Activated T-helper 1 cell treated with anti-CD3 and anti-CD28 coated beads, Interleukin-12 subunit alpha, Interleukin-12 subunit beta, Interleukin-2, Interleukin-4 antibody, amounts not matched to agents 30 ng/mL and 10 ng/mL and 1 ng/mL, durations not matched to agents 14 hours and 24 hours and 36 hours (primary cell): ENCODE data around the gene BMX. TPM values are rescaled to one million over a fixed set of nuclear protein-coding genes. Genes with fewer than 3 reads are reported as not detected.
A peak's percentile ranks its signal among the peaks of the same experiment; 100 is the strongest.

Experiments used
- DNase-seq: peaks from one replicate; pipeline ENCODE4 v3.0.0; 2021; ENCODE audit warnings: low spot score
- H3K27ac Mint-ChIP-seq: one replicate; pipeline ENCODE4 v1.8.0; 2021; ENCODE audit warnings: mild to moderate bottlenecking, mixed read lengths
- H3K27me3 Mint-ChIP-seq: one replicate; pipeline ENCODE4 v1.8.0; 2022; ENCODE audit warnings: mild to moderate bottlenecking, moderate library complexity, mixed read lengths; ENCODE audit not compliant: insufficient read depth
- H3K36me3 Mint-ChIP-seq: one replicate; pipeline ENCODE4 v1.8.0; 2021; ENCODE audit warnings: low read depth, mixed read lengths
- H3K4me1 Mint-ChIP-seq: one replicate; pipeline ENCODE4 v1.8.0; 2021; ENCODE audit warnings: low read depth, mixed read lengths
- H3K4me3 Mint-ChIP-seq: one replicate; pipeline ENCODE4 v1.8.0; 2021; ENCODE audit warnings: mild to moderate bottlenecking, moderate library complexity, mixed read lengths
- H3K9me3 Mint-ChIP-seq: one replicate; pipeline ENCODE4 v1.8.0; 2021; ENCODE audit warnings: mixed read lengths
- intact Hi-C: fragments of 100-400 bp; cut with micrococcal nuclease; formaldehyde crosslinking; loops from one replicate; pipeline ENCODE4 v1.15.1; 2024
- total RNA-seq: library from RNA; stranded (reverse); gene quantifications from 2 replicates; pipeline ENCODE4 v1.2.3, GENCODE V29; 2022

The BMX gene
- total RNA-seq, 1 donor from 2014 or later: not detected

DNA sequence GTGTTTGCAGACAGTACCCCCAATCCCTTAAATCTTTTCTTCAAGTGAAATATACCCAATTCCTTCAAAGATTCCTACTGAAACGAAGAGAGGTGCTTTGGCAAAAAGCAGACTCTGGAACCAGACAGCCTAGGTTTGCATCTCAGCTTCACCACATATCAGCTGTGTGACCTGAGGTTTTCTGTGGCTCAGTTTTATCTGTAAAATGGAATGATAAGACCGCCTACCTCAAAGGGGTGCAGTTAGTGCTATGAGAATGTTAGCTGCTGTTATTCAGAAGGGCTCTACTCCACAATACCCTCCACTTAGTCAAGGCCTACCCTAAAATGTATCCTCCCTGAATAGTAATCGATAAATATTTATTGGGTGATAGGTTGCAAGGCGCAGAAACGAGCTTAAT lies 8.1 kb upstream of the BMX start:
- intact Hi-C loops: loop anchor here (2.0 to 10.0 kb wide), 3 partner anchors 152 to 242 kb away; partner anchors contain the start of genes CA5B and PIGA

DNA sequence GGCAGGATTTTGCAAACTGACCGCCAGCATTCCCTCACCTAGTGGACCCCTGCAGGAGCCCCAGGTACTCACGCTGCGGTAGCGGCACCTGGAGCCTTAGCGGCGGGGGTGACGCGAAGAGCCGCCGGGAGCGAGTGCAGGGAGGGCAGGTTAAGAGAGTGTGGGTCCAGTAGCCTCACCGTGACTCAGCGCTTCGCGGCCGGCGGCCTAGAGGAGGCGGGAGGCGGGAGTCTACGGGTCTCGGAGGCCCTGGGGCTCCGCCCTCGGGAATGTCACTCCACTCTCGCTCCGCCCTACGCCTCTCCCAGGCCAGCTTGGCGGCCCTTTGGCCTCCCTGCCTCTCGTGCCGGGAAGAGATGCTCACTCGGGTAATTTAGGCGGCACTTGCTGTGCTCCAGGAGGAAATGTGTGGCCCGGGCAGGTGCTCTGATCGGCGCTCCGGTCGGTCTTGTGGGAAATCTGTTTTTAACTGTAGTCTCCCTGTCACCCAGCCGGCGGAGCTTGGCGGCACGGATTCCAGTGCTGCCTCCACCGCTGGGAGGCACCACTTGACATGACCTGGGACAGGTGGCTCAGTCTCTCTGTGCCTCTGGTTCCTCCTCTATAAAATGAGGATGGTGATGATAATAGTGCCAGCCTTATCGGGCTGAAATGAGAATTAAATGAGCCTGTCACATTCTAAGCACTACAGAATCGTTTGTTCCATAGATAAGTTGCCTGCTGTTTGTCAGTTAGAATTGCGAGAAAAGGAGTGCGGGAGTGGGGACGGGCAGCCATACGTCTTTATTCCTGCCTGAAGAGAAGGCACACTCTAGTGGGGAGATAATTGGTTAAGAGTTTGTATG lies 7.3 kb upstream of the BMX start, which contains the start of gene PIR:
TSS of gene PIR (minus strand) at position 216 of the 845 bp plus-strand sequence. CDS start 2,076 bp downstream, outside the sequence.
- H3K9me3 Mint-ChIP-seq: no peaks in the 10 kb centered on the region
- peaks cover 21% of the 10 kb centered on the region for H3K4me1 Mint-ChIP-seq
- DNase-seq: peak; percentile 54
- intact Hi-C loops: loop anchor here (1.0 to 10.0 kb wide), 5 partner anchors 22 to 241 kb away; partner anchors contain the start of genes CA5B and PIGA
- peaks cover 6% of the 10 kb centered on the region for H3K27me3 Mint-ChIP-seq
- H3K27ac Mint-ChIP-seq: peak within 1 kb of the TSS; percentile 65
- peak within 1 kb of the TSS; percentile 86 for H3K4me3 Mint-ChIP-seq
- peaks cover 2% of the 10 kb centered on the region for H3K36me3 Mint-ChIP-seq

More for the DNA sequence above, 8.1 kb upstream of the BMX start:
- Mint-ChIP-seq H3K4me1 (peaks cover 21% of the 10 kb centered on the region), H3K4me3 (peak overlapping the region; percentile 86), H3K27ac (peak overlapping the region; percentile 65), H3K27me3 (no peaks in the 10 kb centered on the region), H3K36me3 (peaks cover 2% of the 10 kb centered on the region), H3K9me3 (no peaks in the 10 kb centered on the region)
- no peak for DNase-seq

DNA sequence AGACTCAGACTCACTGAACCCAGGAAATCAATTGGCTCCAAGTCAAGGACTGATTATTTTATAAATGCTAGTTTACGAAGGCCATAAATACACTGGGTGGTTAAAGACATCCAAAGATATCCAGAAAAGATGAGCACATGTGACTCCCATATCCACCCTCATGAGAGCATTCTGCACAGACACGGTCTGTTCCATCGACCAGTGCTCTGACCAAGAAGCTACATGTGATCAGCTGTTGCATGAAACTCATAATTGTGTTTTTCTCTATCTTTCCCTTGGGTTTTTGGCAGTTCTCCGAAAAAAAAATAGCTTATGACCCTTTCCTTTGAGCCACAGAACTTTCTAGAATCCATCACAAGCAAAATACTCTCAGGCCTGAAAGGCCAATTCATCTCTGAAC lies 4.8 kb upstream of the BMX start:
- Mint-ChIP-seq H3K36me3 (peaks cover 2% of the 10 kb centered on the region), H3K27ac (no peak overlapping the region), H3K4me1 (peaks cover 21% of the 10 kb centered on the region), H3K4me3 (no peak overlapping the region), H3K27me3 (peaks cover 12% of the 10 kb centered on the region), H3K9me3 (no peaks in the 10 kb centered on the region)
- DNase-seq: no peak
- intact Hi-C loops: loop anchor here (10.0 kb wide), 2 partner anchors 149 to 239 kb away; partner anchors contain the start of gene CA5B

DNA sequence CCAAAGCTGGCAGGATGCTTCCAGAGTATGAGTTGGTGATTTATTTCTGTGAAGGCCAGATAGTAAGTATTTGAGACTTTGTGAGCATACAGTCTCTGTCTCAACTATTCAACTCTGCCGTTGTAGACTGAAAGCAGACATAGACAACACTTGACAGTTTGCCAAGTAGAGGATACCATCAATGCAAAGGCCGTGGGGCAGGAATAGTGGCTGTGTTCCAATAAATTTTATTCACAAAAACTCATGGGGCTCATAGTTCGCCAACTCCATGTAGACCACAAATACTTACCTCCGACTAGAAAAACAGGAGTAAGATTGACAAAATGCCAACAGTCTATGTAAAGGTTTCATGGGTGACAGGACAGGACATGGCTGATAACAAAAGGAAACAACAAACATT lies 3.8 kb upstream of the BMX start:
- H3K4me1 Mint-ChIP-seq: peaks cover 21% of the 10 kb centered on the region
- no peak for DNase-seq
- no peaks in the 10 kb centered on the region for H3K36me3 Mint-ChIP-seq
- H3K27ac Mint-ChIP-seq: no peak overlapping the region
- peaks cover 12% of the 10 kb centered on the region for H3K27me3 Mint-ChIP-seq
- H3K9me3 Mint-ChIP-seq: no peaks in the 10 kb centered on the region
- no peak overlapping the region for H3K4me3 Mint-ChIP-seq
- intact Hi-C loops: loop anchor here (1.0 to 10.0 kb wide), 3 partner anchors 68 to 238 kb away; partner anchors contain the start of gene CA5B

DNA sequence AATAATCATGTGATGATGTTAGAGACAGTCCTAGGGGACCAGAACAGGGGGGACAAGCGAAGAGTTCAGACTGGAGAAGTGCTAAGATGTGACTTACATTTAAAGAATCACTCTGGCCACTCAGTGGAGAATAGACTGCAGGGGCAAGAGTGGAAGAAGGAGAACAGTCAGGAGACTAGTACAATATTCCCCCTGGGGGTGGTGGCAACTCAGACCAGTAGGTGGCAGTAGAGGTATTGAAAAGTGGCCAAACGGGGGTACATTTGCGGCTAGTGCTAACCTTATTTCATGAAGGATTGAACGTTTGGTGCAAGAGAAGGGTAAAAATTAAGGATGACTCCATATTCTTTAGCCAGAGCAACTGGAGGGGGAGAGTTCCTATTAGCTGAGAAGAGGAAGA lies 2.7 kb upstream of the BMX start:
- peaks cover 11% of the 10 kb centered on the region for H3K4me1 Mint-ChIP-seq
- H3K27me3 Mint-ChIP-seq: peaks cover 15% of the 10 kb centered on the region
- H3K9me3 Mint-ChIP-seq: no peaks in the 10 kb centered on the region
- no peak overlapping the region for H3K4me3 Mint-ChIP-seq
- no peak overlapping the region for H3K27ac Mint-ChIP-seq
- peak; percentile 16 for DNase-seq
- H3K36me3 Mint-ChIP-seq: no peaks in the 10 kb centered on the region
- intact Hi-C loops: loop anchor here (1.0 to 10.0 kb wide), 4 partner anchors 67 to 1197 kb away; partner anchors contain the start of gene CA5B

DNA sequence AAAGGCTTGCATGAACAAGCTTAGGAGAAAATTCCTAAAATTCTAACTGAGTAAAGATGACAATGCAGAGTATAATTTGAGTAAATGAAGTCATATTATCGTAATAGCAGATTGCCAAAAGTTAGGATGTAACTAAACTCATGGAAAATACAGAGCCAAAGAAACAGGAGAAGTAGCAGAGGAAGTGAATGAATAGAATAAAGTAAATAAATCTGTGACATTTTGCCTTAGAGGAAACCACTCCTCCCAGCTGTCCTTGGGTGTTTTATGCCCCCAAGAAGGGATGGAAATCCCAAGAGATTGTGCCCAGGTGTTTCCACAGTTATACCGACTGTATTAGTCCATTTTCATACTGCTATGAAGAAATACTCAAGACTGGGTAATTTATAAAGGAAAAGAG lies 1.9 kb upstream of the BMX start:
- H3K4me3 Mint-ChIP-seq: no peak overlapping the region
- H3K27ac Mint-ChIP-seq: no peak overlapping the region
- no peaks in the 10 kb centered on the region for H3K9me3 Mint-ChIP-seq
- intact Hi-C loops: loop anchor here (2.0 to 10.0 kb wide), 3 partner anchors 146 to 1196 kb away; partner anchors contain the start of gene CA5B
- peaks cover 17% of the 10 kb centered on the region for H3K27me3 Mint-ChIP-seq
- H3K4me1 Mint-ChIP-seq: peaks cover 2% of the 10 kb centered on the region
- H3K36me3 Mint-ChIP-seq: no peaks in the 10 kb centered on the region
- no peak for DNase-seq

DNA sequence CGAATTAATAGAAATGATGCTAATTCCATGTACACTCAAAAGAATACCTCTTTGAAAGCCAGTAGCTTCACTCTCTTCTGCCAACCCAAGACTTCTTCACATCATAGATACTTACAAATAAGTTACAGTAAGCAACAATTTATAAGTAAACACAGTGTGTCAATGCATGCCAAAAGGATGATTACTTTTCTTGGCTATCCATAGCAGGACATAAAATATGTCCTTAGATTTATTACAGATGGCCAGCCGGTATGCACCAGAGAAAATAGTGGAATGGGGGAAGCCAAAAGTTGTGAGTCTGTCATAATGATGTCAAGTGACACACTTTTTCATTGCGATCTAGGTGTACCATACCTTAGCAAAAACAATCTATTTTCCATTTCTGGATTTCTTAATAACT lies 631 bp upstream of the BMX start:
- no peaks in the 10 kb centered on the region for H3K9me3 Mint-ChIP-seq
- H3K4me1 Mint-ChIP-seq: no peaks in the 10 kb centered on the region
- intact Hi-C loops: loop anchor here (2.0 to 10.0 kb wide), 3 partner anchors 145 to 1195 kb away; partner anchors contain the start of gene CA5B
- peaks cover 17% of the 10 kb centered on the region for H3K27me3 Mint-ChIP-seq
- no peak for DNase-seq
- H3K36me3 Mint-ChIP-seq: no peaks in the 10 kb centered on the region
- no peak overlapping the region for H3K4me3 Mint-ChIP-seq
- no peak overlapping the region for H3K27ac Mint-ChIP-seq

DNA sequence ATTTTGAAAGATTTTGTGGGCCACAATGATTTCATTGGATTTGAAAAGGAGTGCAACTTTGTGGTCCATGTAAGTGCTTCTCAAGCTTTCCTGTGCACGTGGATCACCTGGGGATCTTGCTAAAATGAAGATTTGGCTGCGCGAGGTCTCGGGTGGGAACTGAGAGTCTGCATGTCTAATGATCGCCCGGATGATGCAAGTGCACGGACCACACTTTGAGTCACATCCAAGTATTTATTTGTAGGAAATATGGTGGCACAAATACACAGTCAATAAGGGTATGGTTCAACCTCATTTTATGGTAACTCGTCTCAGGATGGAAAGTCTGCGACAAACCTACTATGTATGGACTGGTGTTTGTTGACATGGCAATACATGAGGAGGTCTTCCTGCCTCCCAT lies 899 bp downstream of the BMX start:
- H3K4me1 Mint-ChIP-seq: no peaks in the 10 kb centered on the region
- H3K9me3 Mint-ChIP-seq: no peaks in the 10 kb centered on the region
- H3K27me3 Mint-ChIP-seq: peaks cover 18% of the 10 kb centered on the region
- no peak for DNase-seq
- no peaks in the 10 kb centered on the region for H3K36me3 Mint-ChIP-seq
- no peak overlapping the region for H3K4me3 Mint-ChIP-seq
- intact Hi-C loops: no loop called here
- no peak overlapping the region for H3K27ac Mint-ChIP-seq

DNA sequence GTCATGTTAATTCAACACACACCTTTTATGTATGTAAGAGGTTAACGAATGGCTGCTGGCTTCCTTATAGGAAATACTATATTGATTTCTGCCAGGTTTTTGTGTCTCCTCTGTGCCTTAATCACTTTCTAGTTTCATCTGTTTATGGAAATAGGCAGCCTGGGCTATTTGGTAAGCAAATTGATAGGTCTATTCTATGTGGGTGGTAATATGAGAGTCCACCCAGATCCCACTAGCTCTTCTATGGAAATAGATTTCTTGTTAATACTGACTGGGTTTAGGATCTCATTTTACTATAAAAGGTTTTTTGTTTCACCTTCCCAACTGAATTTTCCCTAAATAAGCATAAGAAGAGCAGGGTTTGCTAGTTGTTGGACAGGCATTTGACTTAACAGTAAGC lies 4.1 kb downstream of the BMX start:
- intact Hi-C loops: no loop called here
- Mint-ChIP-seq H3K27ac (no peak overlapping the region), H3K36me3 (no peaks in the 10 kb centered on the region), H3K4me3 (no peak overlapping the region), H3K27me3 (peaks cover 10% of the 10 kb centered on the region), H3K9me3 (no peaks in the 10 kb centered on the region), H3K4me1 (no peaks in the 10 kb centered on the region)
- DNase-seq: no peak

DNA sequence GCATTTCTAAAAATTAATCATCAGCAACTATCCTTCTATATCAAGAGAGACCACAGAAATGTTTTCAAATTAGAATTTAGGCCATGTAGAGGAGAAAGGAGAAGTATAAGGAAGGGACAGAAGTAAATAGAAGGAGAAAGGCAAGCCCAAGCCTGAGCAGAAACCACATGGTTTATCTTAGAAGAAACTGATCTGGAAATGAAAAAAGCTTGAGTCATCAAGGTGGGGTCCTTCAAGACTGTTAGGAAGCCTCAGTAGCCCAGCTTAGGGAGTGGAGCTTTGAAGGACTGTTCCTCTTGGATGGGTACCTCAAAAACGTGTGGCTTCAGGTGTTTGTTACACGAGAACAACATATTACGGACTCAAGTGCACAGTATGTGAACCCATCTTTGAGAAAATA lies 4.5 kb downstream of the BMX start:
- Mint-ChIP-seq H3K36me3 (no peaks in the 10 kb centered on the region), H3K4me3 (no peak overlapping the region), H3K9me3 (no peaks in the 10 kb centered on the region), H3K4me1 (no peaks in the 10 kb centered on the region), H3K27ac (no peak overlapping the region), H3K27me3 (peaks cover 9% of the 10 kb centered on the region)
- intact Hi-C loops: no loop called here
- DNase-seq: no peak

DNA sequence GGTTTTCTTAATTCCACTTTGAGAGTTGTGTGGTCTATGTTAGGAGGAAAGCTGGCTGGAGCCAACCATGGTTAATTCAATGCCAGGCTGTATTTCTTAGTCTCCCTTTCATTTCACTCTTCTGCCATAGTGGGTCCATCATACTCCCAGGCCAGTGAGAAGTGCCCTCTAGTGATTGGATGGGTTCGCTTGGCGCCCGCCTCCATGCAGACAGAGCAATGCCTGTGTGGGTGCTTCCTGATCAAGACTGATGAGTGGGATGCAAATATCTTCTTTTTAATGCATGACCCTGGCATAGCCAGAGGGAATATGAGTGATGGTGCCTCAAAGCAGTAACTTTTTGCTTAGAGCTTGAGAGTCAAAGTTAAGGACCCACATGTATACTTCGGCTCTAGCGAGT lies 6.4 kb downstream of the BMX start:
- H3K4me1 Mint-ChIP-seq: no peaks in the 10 kb centered on the region
- H3K36me3 Mint-ChIP-seq: no peaks in the 10 kb centered on the region
- peaks cover 13% of the 10 kb centered on the region for H3K27me3 Mint-ChIP-seq
- H3K27ac Mint-ChIP-seq: no peak overlapping the region
- DNase-seq: no peak
- intact Hi-C loops: no loop called here
- H3K9me3 Mint-ChIP-seq: no peaks in the 10 kb centered on the region
- H3K4me3 Mint-ChIP-seq: no peak overlapping the region

DNA sequence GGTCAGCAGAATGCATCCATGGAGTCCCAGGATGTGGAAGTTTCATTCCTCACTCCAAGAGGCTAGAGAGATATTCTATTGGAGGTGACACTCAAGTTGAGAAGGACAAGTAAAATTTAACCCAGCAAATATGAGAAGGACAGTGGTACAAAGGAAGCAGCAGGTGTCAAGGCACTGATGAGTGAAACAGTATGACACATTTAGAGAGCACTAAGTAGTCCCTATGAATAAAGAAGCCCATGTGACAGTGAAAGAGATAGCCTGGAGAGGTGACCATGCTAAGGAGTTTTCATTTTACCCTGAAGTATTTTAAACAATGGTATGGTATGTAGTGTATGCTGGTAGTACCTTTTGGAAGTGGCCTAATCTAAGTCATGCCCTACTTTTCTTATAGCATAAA lies 9.2 kb downstream of the BMX start:
- Mint-ChIP-seq H3K9me3 (no peaks in the 10 kb centered on the region), H3K4me3 (no peak overlapping the region), H3K36me3 (no peaks in the 10 kb centered on the region), H3K27me3 (peaks cover 8% of the 10 kb centered on the region), H3K4me1 (no peaks in the 10 kb centered on the region), H3K27ac (no peak overlapping the region)
- intact Hi-C loops: no loop called here
- DNase-seq: no peak

DNA sequence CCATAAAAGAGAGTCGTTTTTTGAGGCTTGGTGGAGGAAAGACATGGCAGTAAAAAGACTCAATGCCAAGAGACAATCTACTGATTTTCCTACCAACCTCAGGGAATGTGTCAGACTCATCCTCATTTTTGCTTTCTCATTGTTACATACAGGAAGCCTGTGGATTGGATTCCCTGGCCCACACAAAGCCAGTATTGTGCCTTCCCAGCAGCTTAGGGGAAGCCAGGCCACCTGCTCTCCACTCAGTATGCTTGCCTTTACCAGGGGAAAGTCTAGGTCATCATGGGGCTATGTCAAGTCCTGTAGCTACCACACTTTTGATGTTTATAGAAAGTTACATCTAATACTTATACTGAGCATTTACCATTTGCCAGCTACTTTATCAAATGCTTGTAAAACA lies 11.0 kb downstream of the BMX start:
- Mint-ChIP-seq H3K4me1 (no peaks in the 10 kb centered on the region), H3K27ac (no peak overlapping the region), H3K36me3 (no peaks in the 10 kb centered on the region), H3K4me3 (no peak overlapping the region), H3K27me3 (peaks cover 7% of the 10 kb centered on the region), H3K9me3 (no peaks in the 10 kb centered on the region)
- intact Hi-C loops: no loop called here
- DNase-seq: no peak
